Testis (tissue), 2 donors: ENCODE data around the gene AAK1.

Source experiments
- CTCF ChIP-seq, 3 experiments: fragments of 450-650 bp in 2 of 3; fragments of 200-600 bp in 1 of 3; sonication (generic) in 1 of 3; IDR thresholded peaks; one replicate each; pipeline ENCODE4 v1.5.1; 2016 to 2019; ENCODE audit warnings: antibody characterized with exemption in 3 of 3, mild to moderate bottlenecking in 2 of 3, moderate library complexity in 1 of 3
- POLR2A ChIP-seq: fragments of 450-650 bp; IDR thresholded peaks from one replicate; pipeline ENCODE4 v1.6.1; 2017; ENCODE audit warnings: antibody characterized with exemption, mild to moderate bottlenecking, moderate library complexity

- TF ChIP-seq CTCF (IDR thresholded peaks at IDR 0.05): no peak
- no peak for TF ChIP-seq POLR2A
These were observed 173.8 kb downstream of the AAK1 start for GRCh38 chr2:69469784-69470183.
